Measurements from ENCODE around the gene DLGAP5.

Gene DLGAP5

DNA sequence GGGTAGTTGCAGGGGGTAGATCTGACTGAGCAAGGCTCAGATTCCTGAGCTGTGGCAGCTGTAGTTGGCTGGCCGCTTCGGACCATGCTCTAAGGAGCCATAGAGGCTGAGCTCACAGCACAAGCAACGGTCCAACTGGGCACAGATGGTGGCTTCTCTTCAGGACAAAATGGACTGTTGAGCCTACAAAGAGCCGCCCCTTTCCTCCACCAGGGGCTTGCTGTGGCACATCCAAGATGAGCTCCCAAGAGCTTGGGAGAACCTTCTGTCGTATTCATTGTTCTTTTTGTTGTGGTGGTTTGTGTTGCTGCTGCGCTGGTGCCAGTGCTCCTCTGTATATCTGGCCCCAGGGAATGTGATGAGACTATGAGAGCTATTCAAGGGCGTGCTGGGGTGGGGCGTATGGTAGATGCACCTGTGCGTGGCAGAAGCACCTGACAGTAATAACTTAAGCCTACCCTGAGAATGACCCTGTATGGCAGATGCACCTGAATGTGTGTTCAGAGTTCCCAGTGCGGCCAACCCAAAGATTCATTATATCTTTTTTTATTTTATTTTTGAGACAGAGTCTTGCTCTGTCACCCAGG, 80.2 kb downstream of the DLGAP5 start:
- H3K4me3 Mint-ChIP-seq = no peak overlapping the region
- H3K27ac Mint-ChIP-seq = no peak overlapping the region
- no peaks in the 10 kb centered on the region for H3K36me3 Mint-ChIP-seq

DNA sequence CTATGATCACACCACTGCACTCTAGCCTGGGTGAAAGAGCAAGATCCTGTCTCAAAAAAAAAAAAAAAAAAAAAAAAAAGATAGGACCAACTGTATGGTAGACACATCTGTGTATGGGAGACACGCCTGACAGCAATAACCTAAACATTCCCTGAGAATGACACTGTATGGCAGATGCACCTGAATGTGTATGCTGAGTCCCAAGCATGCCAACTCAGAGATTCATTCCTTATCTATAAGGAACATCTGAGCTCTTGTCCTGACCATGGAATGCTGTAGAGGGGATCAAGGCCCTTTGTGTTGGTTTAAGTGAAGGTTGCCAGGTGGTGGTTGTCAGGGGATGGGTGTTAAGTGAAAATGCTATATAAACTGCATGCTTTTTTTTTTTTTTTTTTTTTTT, 81.5 kb downstream of the DLGAP5 start:
- Mint-ChIP-seq H3K27ac (no peak overlapping the region), H3K27me3 (no peaks in the 10 kb centered on the region), H3K4me3 (no peak overlapping the region), H3K36me3 (no peaks in the 10 kb centered on the region), H3K4me1 (peaks cover 5% of the 10 kb centered on the region), H3K9me3 (no peaks in the 10 kb centered on the region)

More for the DNA sequence above, 80.2 kb downstream of the DLGAP5 start:
- Mint-ChIP-seq H3K4me1 (peaks cover 5% of the 10 kb centered on the region), H3K9me3 (no peaks in the 10 kb centered on the region), H3K27me3 (no peaks in the 10 kb centered on the region)

DNA sequence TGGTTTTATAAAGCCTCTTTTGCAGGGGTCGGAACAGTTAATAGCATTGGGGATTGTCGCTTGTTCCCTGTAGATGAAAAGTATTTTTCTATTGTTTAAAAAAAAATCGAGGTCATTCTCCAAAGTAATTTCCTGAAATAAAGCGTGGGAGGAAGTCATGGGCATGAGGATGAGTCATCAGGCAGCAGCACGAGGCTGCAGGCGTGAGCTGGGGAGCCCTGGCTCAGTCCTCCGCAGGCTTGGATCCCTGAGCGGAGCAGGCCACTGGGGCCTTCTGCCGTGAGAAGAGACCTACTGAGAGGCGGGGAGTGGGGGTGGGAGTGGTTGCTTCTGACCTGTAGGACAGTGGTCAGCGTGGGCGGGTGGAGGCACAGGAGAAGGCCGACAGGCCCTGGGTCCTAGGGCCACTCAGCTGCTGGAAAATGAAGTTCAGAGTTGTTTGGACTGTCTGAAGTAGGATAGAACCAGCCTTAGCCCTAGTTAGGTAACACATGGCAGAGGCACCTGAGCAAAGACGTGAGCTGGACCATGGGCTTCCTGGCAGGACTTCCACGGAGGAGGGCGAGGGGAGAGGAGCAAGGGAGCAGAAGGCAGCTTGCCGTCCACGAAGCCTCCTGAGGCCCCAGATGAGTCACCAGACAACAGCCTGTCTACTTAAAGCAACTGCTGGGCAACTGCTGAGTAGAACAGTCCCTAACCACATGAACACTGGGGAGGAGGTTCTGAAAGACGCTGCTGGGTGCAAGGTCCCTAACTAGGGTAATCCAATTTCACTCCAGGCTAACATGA, 83.4 kb downstream of the DLGAP5 start:
- H3K27me3 Mint-ChIP-seq = no peaks in the 10 kb centered on the region
- peaks cover 17% of the 10 kb centered on the region for H3K4me1 Mint-ChIP-seq
- no peaks in the 10 kb centered on the region for H3K36me3 Mint-ChIP-seq
- no peaks in the 10 kb centered on the region for H3K9me3 Mint-ChIP-seq
- H3K4me3 Mint-ChIP-seq = no peak overlapping the region
- H3K27ac Mint-ChIP-seq = no peak overlapping the region

DNA sequence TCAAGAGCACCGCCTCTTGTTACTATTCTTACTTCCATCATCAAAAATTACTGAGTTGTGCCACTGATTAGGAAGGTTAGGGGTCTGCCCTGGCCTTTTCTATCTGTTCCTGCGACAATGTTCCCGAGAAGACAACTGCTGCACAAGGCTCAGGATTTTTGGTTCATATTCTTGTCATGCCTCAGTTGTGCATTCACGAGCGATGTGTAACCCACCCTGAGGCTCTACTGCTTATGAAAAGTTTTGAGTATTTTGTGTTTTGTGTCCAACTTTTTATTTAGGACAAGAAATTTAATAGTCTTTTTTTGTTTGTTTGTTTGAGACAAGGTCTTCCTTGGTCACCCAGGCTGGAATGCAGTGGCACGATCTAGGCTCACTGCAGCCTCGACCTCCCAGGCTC, 85.4 kb downstream of the DLGAP5 start:
- Mint-ChIP-seq H3K36me3 (no peaks in the 10 kb centered on the region), H3K27me3 (no peaks in the 10 kb centered on the region), H3K9me3 (no peaks in the 10 kb centered on the region), H3K4me3 (no peak overlapping the region), H3K4me1 (peaks cover 29% of the 10 kb centered on the region), H3K27ac (peak overlapping the region; percentile 43)

DNA sequence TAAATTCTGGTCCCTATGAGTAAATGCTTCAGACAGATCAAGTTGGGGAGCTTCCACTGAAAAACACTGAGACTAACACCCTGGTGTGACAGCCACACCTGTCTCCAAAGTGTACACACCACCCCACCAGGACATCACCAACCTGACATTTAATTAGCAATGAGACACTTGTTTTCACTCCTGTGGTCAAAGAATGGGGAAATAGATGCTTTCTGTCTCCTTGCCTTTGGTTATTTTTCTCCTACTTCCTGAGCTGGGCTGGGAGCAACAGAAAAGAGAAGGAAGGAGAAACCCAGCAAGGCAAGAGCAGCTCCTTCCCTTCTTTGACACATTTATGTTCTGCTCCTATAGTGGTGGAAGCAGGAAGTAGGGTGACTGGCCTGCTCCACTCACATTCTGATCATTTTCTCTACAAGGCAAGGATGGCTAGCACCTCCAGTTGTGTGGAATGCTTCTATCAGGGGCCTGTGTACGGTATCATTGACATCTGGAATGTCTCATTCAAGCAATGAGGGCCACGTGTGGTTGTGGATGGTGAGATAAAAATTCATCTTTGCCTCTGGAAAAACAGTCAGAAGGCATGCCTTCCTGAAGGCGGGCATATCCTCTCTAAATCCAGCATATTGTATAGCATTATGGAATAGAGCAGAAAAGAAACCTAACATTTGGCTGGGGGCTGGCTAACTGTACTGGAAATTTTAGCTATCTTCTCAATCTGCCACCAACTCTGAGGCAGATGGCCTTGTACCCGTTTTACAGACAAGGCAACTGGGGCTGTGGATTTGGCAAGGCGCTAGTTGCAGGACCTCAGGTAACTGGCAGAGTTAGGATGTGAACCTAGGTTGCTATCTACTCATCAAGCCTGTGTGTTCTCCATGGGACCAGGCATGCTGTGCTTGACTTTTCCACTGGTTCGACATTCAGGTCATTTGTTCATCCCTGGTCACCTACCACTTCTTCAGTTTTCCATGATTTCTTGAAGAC, 87.1 kb downstream of the DLGAP5 start:
- Mint-ChIP-seq H3K4me3 (no peak overlapping the region), H3K27me3 (no peaks in the 10 kb centered on the region), H3K36me3 (no peaks in the 10 kb centered on the region), H3K27ac (peak overlapping the region; percentile 4), H3K9me3 (no peaks in the 10 kb centered on the region), H3K4me1 (peaks cover 29% of the 10 kb centered on the region)

DNA sequence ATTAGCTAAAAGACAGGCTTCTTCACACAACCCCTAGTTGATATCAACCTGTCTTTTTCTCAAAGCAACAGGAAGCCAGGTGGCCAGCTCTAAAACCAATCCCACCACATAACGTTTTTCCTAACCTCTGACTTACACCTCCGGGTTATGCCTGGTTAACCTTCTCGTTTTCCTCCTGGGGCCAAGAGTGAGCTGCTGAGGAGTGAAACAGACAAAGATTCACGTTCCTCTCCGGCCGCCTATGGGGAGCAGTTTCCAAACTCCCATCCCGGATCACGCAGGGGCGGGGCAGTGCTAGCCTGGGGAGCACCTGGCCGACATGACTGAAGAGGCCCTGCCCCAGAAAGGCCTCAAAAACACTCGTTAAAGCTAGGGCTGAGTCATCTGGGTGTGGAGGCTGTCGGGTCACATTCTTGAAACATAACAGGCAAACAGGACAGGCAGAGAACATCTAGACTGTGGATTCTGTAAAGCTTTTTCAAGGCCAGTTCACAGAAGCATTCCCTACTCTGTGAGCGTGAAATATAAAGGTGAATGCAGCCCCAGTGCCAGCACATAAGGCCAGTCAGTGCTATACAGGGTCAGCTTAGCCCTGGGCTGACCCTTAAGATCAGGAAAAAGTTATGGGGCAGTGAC, 88.3 kb downstream of the DLGAP5 start:
- Mint-ChIP-seq H3K27ac (peak overlapping the region; percentile 82), H3K36me3 (no peaks in the 10 kb centered on the region), H3K27me3 (no peaks in the 10 kb centered on the region), H3K9me3 (no peaks in the 10 kb centered on the region), H3K4me3 (peak overlapping the region; percentile 19), H3K4me1 (peaks cover 35% of the 10 kb centered on the region)

DNA sequence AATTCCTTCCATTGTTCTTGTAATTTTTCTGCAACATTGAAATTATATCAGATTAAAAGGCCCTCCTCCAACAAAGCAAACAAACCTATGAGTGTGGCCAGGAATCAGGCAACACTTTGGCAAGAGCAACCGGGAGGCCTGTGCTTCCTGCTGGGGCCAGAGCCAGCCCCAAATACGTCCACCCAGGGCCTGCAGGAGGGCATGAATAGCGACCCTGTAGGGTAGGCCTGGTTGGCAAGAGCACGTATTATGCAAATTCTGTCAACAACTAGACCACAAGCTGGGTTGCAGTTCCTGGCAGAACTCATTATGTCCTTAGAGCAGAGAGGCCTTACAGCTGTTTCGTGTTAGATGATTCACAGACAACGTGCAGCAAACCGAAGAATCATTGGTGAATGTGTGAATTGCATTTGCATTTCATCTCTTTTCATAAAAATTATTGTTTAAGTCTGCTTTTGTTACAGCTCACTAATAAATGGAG, 89.2 kb downstream of the DLGAP5 start:
- Mint-ChIP-seq H3K27ac (peak overlapping the region; percentile 82), H3K9me3 (no peaks in the 10 kb centered on the region), H3K4me3 (peak overlapping the region; percentile 47), H3K4me1 (peaks cover 40% of the 10 kb centered on the region), H3K27me3 (no peaks in the 10 kb centered on the region), H3K36me3 (no peaks in the 10 kb centered on the region)

DNA sequence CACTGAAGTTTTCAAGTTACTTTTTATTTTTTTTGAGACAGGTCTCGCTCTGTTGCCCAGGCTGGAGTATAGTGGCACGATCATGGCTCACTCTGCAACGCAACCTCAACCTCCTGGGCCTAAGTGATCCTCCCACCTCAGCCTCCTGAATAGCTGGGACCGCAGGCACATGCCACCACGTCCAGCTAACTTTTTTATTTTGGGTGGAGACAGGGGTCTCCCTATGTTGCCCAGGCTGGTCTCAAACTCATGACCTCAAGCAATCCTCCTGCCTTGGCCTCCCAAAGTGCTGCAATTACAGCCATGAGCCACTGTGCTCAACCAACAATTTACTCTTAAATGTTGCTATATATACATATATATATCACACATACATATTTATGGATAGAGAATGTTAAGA, 89.7 kb downstream of the DLGAP5 start:
- Mint-ChIP-seq H3K4me3 (no peak overlapping the region), H3K36me3 (no peaks in the 10 kb centered on the region), H3K27me3 (no peaks in the 10 kb centered on the region), H3K9me3 (no peaks in the 10 kb centered on the region), H3K4me1 (peaks cover 44% of the 10 kb centered on the region), H3K27ac (no peak overlapping the region)

DNA sequence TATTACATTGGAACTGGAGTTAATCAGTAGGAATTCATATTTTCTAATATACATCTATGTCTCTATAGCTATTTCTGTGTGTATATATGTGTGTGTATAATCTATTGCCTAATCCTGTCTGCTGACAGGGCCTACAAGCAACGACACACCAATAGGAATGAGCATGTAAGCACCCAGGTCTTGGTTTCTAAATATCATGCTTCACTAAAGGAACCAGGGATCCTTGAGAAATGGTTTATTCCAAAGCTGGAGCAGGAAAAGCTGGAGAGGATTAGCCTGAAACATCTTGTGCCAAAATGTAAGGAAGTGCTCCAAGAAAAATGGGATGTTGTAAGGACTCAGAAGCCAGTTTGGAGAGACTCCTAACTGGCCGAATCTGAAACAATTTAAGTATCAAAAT, 91.6 kb downstream of the DLGAP5 start:
- no peak overlapping the region for H3K4me3 Mint-ChIP-seq
- H3K4me1 Mint-ChIP-seq = peaks cover 44% of the 10 kb centered on the region
- H3K9me3 Mint-ChIP-seq = no peaks in the 10 kb centered on the region
- H3K27me3 Mint-ChIP-seq = no peaks in the 10 kb centered on the region
- no peak overlapping the region for H3K27ac Mint-ChIP-seq
- no peaks in the 10 kb centered on the region for H3K36me3 Mint-ChIP-seq

DNA sequence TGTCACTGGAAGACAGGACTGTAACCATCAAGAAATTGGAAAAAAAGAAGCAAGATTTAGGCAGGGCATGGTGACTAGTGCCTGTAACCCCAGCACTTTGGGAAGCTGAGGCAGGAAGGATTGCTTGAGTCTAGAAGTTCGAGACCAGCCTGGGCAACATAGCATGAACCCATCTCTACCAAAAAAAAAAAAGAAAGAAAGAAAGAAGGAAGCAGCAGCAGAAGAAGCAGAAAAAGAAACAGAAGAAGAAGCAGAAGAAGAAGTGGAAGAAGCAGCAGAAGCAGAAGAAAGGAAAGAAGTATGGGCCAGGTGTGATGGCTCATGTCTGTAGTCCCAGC, 92.9 kb downstream of the DLGAP5 start:
- H3K27ac Mint-ChIP-seq = peak overlapping the region; percentile 88
- H3K9me3 Mint-ChIP-seq = no peaks in the 10 kb centered on the region
- no peaks in the 10 kb centered on the region for H3K27me3 Mint-ChIP-seq
- H3K4me1 Mint-ChIP-seq = peaks cover 37% of the 10 kb centered on the region
- peak overlapping the region; percentile 2 for H3K4me3 Mint-ChIP-seq
- H3K36me3 Mint-ChIP-seq = no peaks in the 10 kb centered on the region
